Natural killer cell (primary cell): ENCODE measurements around the gene SULT2A1. TPM values are rescaled to one million over a fixed set of nuclear protein-coding genes. Genes with fewer than 3 reads are reported as not detected.
A peak's percentile ranks its signal among the peaks of the same experiment; 100 is the strongest.

ENCODE experiments used
- ATAC-seq, 3 donors: fragments of 150-1000 bp in 2 of 3; fragments of 200-7000 bp in 1 of 3; cut with Tn5 transposase; 1 replicate in 1 of 3; 2 replicates in 2 of 3; pipeline ENCODE4 v1.10.0; 2021; ENCODE audit warnings: mild to moderate bottlenecking in 2 of 3, moderate library complexity in 2 of 3
- DNase-seq, 2 donors: peaks; one replicate each; pipeline versions ENCODE4 v3.0.0 to v3.0.0-alpha.2; 2013 to 2021; ENCODE audit warnings: mixed read lengths in 1 of 2
- H3K27ac ChIP-seq: one replicate; pipeline ENCODE4 v1.5.1; 2013; ENCODE audit warnings: mild to moderate bottlenecking, low read length
- H3K27me3 ChIP-seq: one replicate; pipeline ENCODE4 v1.6.1; 2013; ENCODE audit warnings: low read length; ENCODE audit not compliant: control insufficient read depth, insufficient read depth
- H3K36me3 ChIP-seq: one replicate; pipeline ENCODE4 v1.6.1; 2013; ENCODE audit warnings: low read length; ENCODE audit not compliant: control insufficient read depth, insufficient read depth
- H3K4me1 ChIP-seq: one replicate; pipeline ENCODE4 v1.6.1; 2013; ENCODE audit warnings: low read length; ENCODE audit not compliant: control insufficient read depth, insufficient read depth
- H3K4me3 ChIP-seq: one replicate; pipeline ENCODE4 v1.5.1; 2013; ENCODE audit warnings: low read length
- H3K9me3 ChIP-seq: one replicate; pipeline ENCODE4 v1.6.1; 2013; ENCODE audit warnings: low read length; ENCODE audit not compliant: control insufficient read depth, insufficient read depth
- H3K27ac Mint-ChIP-seq, 2 donors: one replicate each; pipeline ENCODE4 v1.8.0; 2022; ENCODE audit warnings: mild to moderate bottlenecking in 2 of 2, mixed read lengths in 2 of 2, moderate library complexity in 1 of 2
- H3K27me3 Mint-ChIP-seq, 2 donors: one replicate each; pipeline ENCODE4 v1.8.0; 2022; ENCODE audit warnings: low read depth in 2 of 2, mixed read lengths in 2 of 2
- H3K36me3 Mint-ChIP-seq: one replicate; pipeline ENCODE4 v1.8.0; 2022; ENCODE audit warnings: mixed read lengths
- H3K4me1 Mint-ChIP-seq, 2 donors: one replicate each; pipeline ENCODE4 v1.8.0; 2022; ENCODE audit warnings: mixed read lengths in 2 of 2
- H3K4me3 Mint-ChIP-seq: one replicate; pipeline ENCODE4 v1.8.0; 2022; ENCODE audit warnings: mild to moderate bottlenecking, moderate library complexity, mixed read lengths
- H3K9me3 Mint-ChIP-seq, 2 donors: one replicate each; pipeline ENCODE4 v1.8.0; 2022; ENCODE audit warnings: mixed read lengths in 2 of 2
- CTCF ChIP-seq: fragments of 200-600 bp; IDR thresholded peaks from one replicate; pipeline ENCODE4 v1.8.0; 2022; ENCODE audit warnings: antibody characterized with exemption
- WGBS: methylation state at CpG from one replicate; pipeline ENCODE4 v1.1.7; 2013; ENCODE audit warnings: missing lambda C conversion rate; ENCODE audit not compliant: insufficient coverage; 5-methylcytosine and 5-hydroxymethylcytosine counted together
- intact Hi-C: fragments of 100-400 bp; cut with micrococcal nuclease; formaldehyde crosslinking; loops from one replicate; pipeline ENCODE4 v1.14.2; 2022
- total RNA-seq, 4 donors: library from RNA; stranded (reverse); fragments of 120-200 nt in 1 of 4; gene quantifications; one replicate each; pipeline versions ENCODE4 v1.2.3 to v1.2.4, GENCODE V29; 2013 to 2022

Gene SULT2A1
- total RNA-seq, 3 donors from 2014 or later (not counting 1 experiment from before 2014, with no cell fraction given): not detected

GRCh38 chr19:47878906-47879305 lies 7.2 kb downstream of the SULT2A1 start:
- no peaks in the 10 kb centered on the region for H3K36me3 Mint-ChIP-seq
- no peak overlapping the region for H3K27ac Mint-ChIP-seq
- no peaks in the 10 kb centered on the region for H3K9me3 ChIP-seq
- H3K4me1 ChIP-seq: no peaks in the 10 kb centered on the region
- no peaks in the 10 kb centered on the region for H3K36me3 ChIP-seq
- H3K9me3 Mint-ChIP-seq: peaks cover 2% of the 10 kb centered on the region in 2 donors
- no peak overlapping the region for H3K27ac ChIP-seq
- no peaks in the 10 kb centered on the region for H3K4me1 Mint-ChIP-seq
- no peak for ATAC-seq
- intact Hi-C loops: no loop called here
- H3K4me3 ChIP-seq: no peak overlapping the region
- DNase-seq: no peak
- H3K4me3 Mint-ChIP-seq: no peak overlapping the region
- WGBS: 89% methylated on average over 1 of the region's 4 CpGs
- TF ChIP-seq CTCF: no peak
- no peaks in the 10 kb centered on the region for H3K27me3 ChIP-seq
- peaks cover 8 to 9% of the 10 kb centered on the region in 2 donors for H3K27me3 Mint-ChIP-seq

GRCh38 chr19:47865166-47865565 lies 20.9 kb downstream of the SULT2A1 start:
- H3K27me3 ChIP-seq: no peaks in the 10 kb centered on the region
- intact Hi-C loops: no loop called here
- H3K27ac ChIP-seq: no peak overlapping the region
- H3K36me3 Mint-ChIP-seq: no peaks in the 10 kb centered on the region
- no peak overlapping the region for H3K4me3 ChIP-seq
- H3K4me1 Mint-ChIP-seq: peaks cover 0 to 5% of the 10 kb centered on the region in 2 donors
- TF ChIP-seq CTCF: no peak
- no peaks in the 10 kb centered on the region for H3K36me3 ChIP-seq
- H3K27ac Mint-ChIP-seq: no peak overlapping the region
- ATAC-seq (no peak), DNase-seq (no peak)
- H3K9me3 Mint-ChIP-seq: no peaks in the 10 kb centered on the region
- peaks cover 12 to 13% of the 10 kb centered on the region in 2 donors for H3K27me3 Mint-ChIP-seq
- H3K4me3 Mint-ChIP-seq: no peak overlapping the region
- H3K4me1 ChIP-seq: no peaks in the 10 kb centered on the region
- H3K9me3 ChIP-seq: no peaks in the 10 kb centered on the region
- WGBS: 83% methylated on average over 9 of the region's 10 CpGs

GRCh38 chr19:47863514-47863936 lies 22.6 kb downstream of the SULT2A1 start:
- Histone ChIP-seq H3K36me3 (no peaks in the 10 kb centered on the region), H3K4me3 (no peak overlapping the region), H3K9me3 (no peaks in the 10 kb centered on the region), H3K27me3 (no peaks in the 10 kb centered on the region), H3K27ac (no peak overlapping the region), H3K4me1 (no peaks in the 10 kb centered on the region)
- peaks cover 12 to 13% of the 10 kb centered on the region in 2 donors for H3K27me3 Mint-ChIP-seq
- DNase-seq (peak; percentile 70 to 84), ATAC-seq (peak; percentile 72 to 98 (median 79))
- H3K4me1 Mint-ChIP-seq: peaks cover 0 to 5% of the 10 kb centered on the region in 2 donors
- no peak overlapping the region for H3K27ac Mint-ChIP-seq
- intact Hi-C loops: no loop called here
- H3K4me3 Mint-ChIP-seq: no peak overlapping the region
- WGBS: 5% methylated on average over 10 of the region's 14 CpGs
- peak; percentile 88 for TF ChIP-seq CTCF
- no peaks in the 10 kb centered on the region for H3K36me3 Mint-ChIP-seq
- H3K9me3 Mint-ChIP-seq: no peaks in the 10 kb centered on the region

- Mint-ChIP-seq H3K9me3 (no peaks in the 10 kb centered on the region), H3K4me1 (peaks cover 0 to 5% of the 10 kb centered on the region in 2 donors), H3K27ac (no peak overlapping the region), H3K4me3 (no peak overlapping the region), H3K36me3 (no peaks in the 10 kb centered on the region), H3K27me3 (peaks cover 12 to 13% of the 10 kb centered on the region in 2 donors)
- no peak overlapping the region for H3K4me3 ChIP-seq
- no peaks in the 10 kb centered on the region for H3K9me3 ChIP-seq
- WGBS: 98% methylated on average over 4 of the region's 5 CpGs
- no peak for DNase-seq
- ATAC-seq: no peak
- H3K27me3 ChIP-seq: no peaks in the 10 kb centered on the region
- H3K36me3 ChIP-seq: no peaks in the 10 kb centered on the region
- no peak overlapping the region for H3K27ac ChIP-seq
- no peak for TF ChIP-seq CTCF
- intact Hi-C loops: no loop called here
- no peaks in the 10 kb centered on the region for H3K4me1 ChIP-seq
Observed at GRCh38 chr19:47861630-47862029, 24.5 kb downstream of the SULT2A1 start.
